IMR-90 (cell line): Measurements from ENCODE around the gene TNFSF12. TPM values are rescaled to one million over a fixed set of nuclear protein-coding genes. Genes with fewer than 3 reads are reported as not detected.

Experiments used
- ATAC-seq: fragments of 200-7000 bp; cut with Tn5 transposase; 2 replicates; pipeline ENCODE4 v1.9.1; 2020; ENCODE audit warnings: low read depth, mild to moderate bottlenecking, moderate library complexity
- BruUV-seq: library from RNA; stranded (reverse); fragments of 400-500 nt; replicated peaks from 2 replicates; lab custom pipeline; 2021; lab: Mats Ljungman, UMichigan
- CTCF ChIA-PET: fragments of 300-600 bp; formaldehyde crosslinking; extraction: SDS; loops from one replicate; lab custom pipeline; 2021; ENCODE audit warnings: antibody characterized with exemption; lab: Yijun Ruan, JAX
- POLR2A ChIA-PET: fragments of 300-600 bp; sonication (Branson Sonifier 250); formaldehyde crosslinking; loops from one replicate; lab custom pipeline; 2022; ENCODE audit warnings: antibody characterized with exemption; ENCODE audit not compliant: unreplicated experiment; lab: Charles Lee
- DNase-seq: peaks from one replicate; pipeline ENCODE4 v3.0.0; 2013
- H2AFZ ChIP-seq: replicated peaks from 2 replicates; pipeline ENCODE3; 2013; ENCODE audit warnings: low read length, mild to moderate bottlenecking; ENCODE audit not compliant: poor library complexity
- H2AK5ac ChIP-seq: 2 replicates; pipeline ENCODE4 v1.6.1; 2013; ENCODE audit warnings: low read depth, low read length, inconsistent platforms
- H2AK9ac ChIP-seq: replicated peaks from 2 replicates; pipeline ENCODE3; 2013; ENCODE audit warnings: mild to moderate bottlenecking, low read depth, low read length, moderate library complexity; ENCODE audit not compliant: poor library complexity
- H2BK120ac ChIP-seq: 2 replicates; pipeline ENCODE4 v1.6.1; 2013; ENCODE audit warnings: low read depth, low read length, inconsistent platforms
- H2BK15ac ChIP-seq: 3 replicates; pipeline ENCODE4 v1.6.1; 2013; ENCODE audit warnings: low read depth, low read length, inconsistent platforms
- H2BK20ac ChIP-seq: 2 replicates; pipeline ENCODE4 v1.6.1; 2013; ENCODE audit warnings: low read depth, mild to moderate bottlenecking, inconsistent platforms, low read length, moderate library complexity
- H2BK5ac ChIP-seq: 2 replicates; pipeline ENCODE4 v1.6.1; 2013; ENCODE audit warnings: mild to moderate bottlenecking, low read depth, low read length, inconsistent platforms; ENCODE audit not compliant: poor library complexity, severe bottlenecking
- H3K14ac ChIP-seq: replicated peaks from 2 replicates; pipeline ENCODE4 v1.6.1; 2013; ENCODE audit warnings: low read depth, low read length, inconsistent platforms
- H3K18ac ChIP-seq: 2 replicates; pipeline ENCODE4 v1.6.1; 2013; ENCODE audit warnings: low read depth, low read length, control low read depth
- H3K23ac ChIP-seq: 2 replicates; pipeline ENCODE4 v1.6.1; 2013; ENCODE audit warnings: low read depth, low read length, inconsistent platforms
- H3K27ac ChIP-seq: 2 replicates; pipeline ENCODE4 v1.5.1; 2013; ENCODE audit warnings: mild to moderate bottlenecking, control low read depth, low read length; ENCODE audit not compliant: insufficient read depth
- H3K27me3 ChIP-seq: 2 replicates; pipeline ENCODE4 v1.6.1; 2013; ENCODE audit warnings: low read length; ENCODE audit not compliant: control insufficient read depth, insufficient read depth
- H3K36me3 ChIP-seq: 2 replicates; pipeline ENCODE4 v1.6.1; 2013; ENCODE audit warnings: low read length, mixed read lengths; ENCODE audit not compliant: control insufficient read depth, insufficient read depth
- H3K4ac ChIP-seq: 2 replicates; pipeline ENCODE4 v1.6.1; 2013; ENCODE audit warnings: low read depth, low read length, inconsistent platforms
- H3K4me1 ChIP-seq: 2 replicates; pipeline ENCODE4 v1.6.1; 2013; ENCODE audit warnings: low read length, mixed read lengths; ENCODE audit not compliant: control insufficient read depth, insufficient read depth
- H3K4me2 ChIP-seq: 2 replicates; pipeline ENCODE4 v1.6.1; 2013; ENCODE audit warnings: low read depth, mild to moderate bottlenecking, control low read depth, low read length, moderate library complexity
- H3K4me3 ChIP-seq: 2 replicates; pipeline ENCODE4 v1.5.1; 2013; ENCODE audit warnings: low read depth, mild to moderate bottlenecking, control low read depth, low read length, moderate library complexity; ENCODE audit not compliant: insufficient read depth
- H3K56ac ChIP-seq: 2 replicates; pipeline ENCODE4 v1.6.1; 2013; ENCODE audit warnings: low read length, inconsistent platforms; ENCODE audit not compliant: insufficient read depth; ENCODE audit errors: extremely low read depth
- H3K79me1 ChIP-seq, 2 experiments: 2 replicates each; pipeline ENCODE4 v1.6.1; 2013; ENCODE audit warnings: low read length in 2 of 2, inconsistent platforms in 1 of 2, low read depth in 1 of 2
- H3K9ac ChIP-seq: 2 replicates; pipeline ENCODE4 v1.6.1; 2013; ENCODE audit warnings: low read depth, low read length, control low read depth
- H3K9me1 ChIP-seq: 2 replicates; pipeline ENCODE4 v1.6.1; 2013; ENCODE audit warnings: low read length, inconsistent platforms; ENCODE audit not compliant: insufficient read depth
- H3K9me3 ChIP-seq: 2 replicates; pipeline ENCODE4 v1.6.1; 2013; ENCODE audit warnings: low read length; ENCODE audit not compliant: control insufficient read depth, insufficient read depth
- H4K20me1 ChIP-seq: 2 replicates; pipeline ENCODE4 v1.6.1; 2013; ENCODE audit warnings: low read length, inconsistent platforms; ENCODE audit not compliant: insufficient read depth
- H4K5ac ChIP-seq: 2 replicates; pipeline ENCODE4 v1.6.1; 2013; ENCODE audit warnings: mild to moderate bottlenecking, low read depth, low read length, control low read depth
- H4K8ac ChIP-seq, 2 experiments: 2 replicates each; pipeline ENCODE4 v1.6.1; 2013; ENCODE audit warnings: low read depth in 2 of 2, low read length in 2 of 2, control low read depth in 1 of 2, inconsistent platforms in 1 of 2
- H4K91ac ChIP-seq: 2 replicates; pipeline ENCODE4 v1.6.1; 2013; ENCODE audit warnings: low read depth, low read length, inconsistent platforms; ENCODE audit not compliant: insufficient read depth
- BHLHE40 ChIP-seq: fragments of 150-350 bp; IDR thresholded peaks from 2 replicates; pipeline ENCODE4 v1.6.1; 2016; ENCODE audit warnings: mild to moderate bottlenecking, low read depth, low read length
- CEBPB ChIP-seq: IDR thresholded peaks from 2 replicates; pipeline ENCODE4 v1.6.1; 2012; ENCODE audit warnings: low read depth, low read length, improper control_type of control experiment
- CHD1 ChIP-seq: IDR thresholded peaks from 2 replicates; pipeline ENCODE4 v1.6.1; 2012; ENCODE audit warnings: low read depth, low read length, improper control_type of control experiment
- MAFK ChIP-seq: IDR thresholded peaks from 2 replicates; pipeline ENCODE4 v1.6.1; 2012; ENCODE audit warnings: low read depth, low read length, improper control_type of control experiment
- MAZ ChIP-seq: IDR thresholded peaks from 2 replicates; pipeline ENCODE4 v1.6.1; 2012; ENCODE audit warnings: low read depth, mild to moderate bottlenecking, low read length, improper control_type of control experiment, moderate library complexity, borderline replicate concordance
- MXI1 ChIP-seq: IDR thresholded peaks from 2 replicates; pipeline ENCODE4 v1.6.1; 2012; ENCODE audit warnings: low read depth, mild to moderate bottlenecking, low read length, moderate library complexity, borderline replicate concordance
- NFE2L2 ChIP-seq: fragments of 150-350 bp; IDR thresholded peaks from 2 replicates; pipeline ENCODE4 v1.6.1; 2016; ENCODE audit warnings: low read depth, mild to moderate bottlenecking, low read length
- RFX5 ChIP-seq: IDR thresholded peaks from 2 replicates; pipeline ENCODE4 v1.8.0; 2012; ENCODE audit warnings: low read depth, mild to moderate bottlenecking, low read length, moderate library complexity
- USF2 ChIP-seq: fragments of 150-350 bp; IDR thresholded peaks from 2 replicates; pipeline ENCODE4 v1.6.1; 2017; ENCODE audit warnings: mild to moderate bottlenecking, antibody characterized with exemption, low read length, low read depth
- WGBS, 2 experiments: methylation state at CpG; one replicate each; pipeline versions ENCODE4 v1.1.5 to v1.1.7; 2013; ENCODE audit warnings: missing lambda C conversion rate in 2 of 2; ENCODE audit not compliant: insufficient read length in 1 of 2; ENCODE audit errors: extremely low coverage in 2 of 2; 5-methylcytosine and 5-hydroxymethylcytosine counted together
- dilution Hi-C: fragments of 300-500 bp; cut with HindIII; formaldehyde crosslinking; loops from one replicate; pipeline ENCODE4 v1.14.3; 2018; ENCODE audit warnings: low sequenced_read_pairs; ENCODE audit not compliant: unreplicated experiment
- in situ Hi-C: fragments of 300-500 bp; cut with MboI; formaldehyde crosslinking; loops from 3 replicates; pipeline ENCODE4 v1.14.3; 2019; ENCODE audit warnings: low sequenced_read_pairs, inconsistent platforms, mixed read lengths
- intact Hi-C: fragments of 100-400 bp; cut with micrococcal nuclease; formaldehyde crosslinking; loops from 2 replicates; pipeline ENCODE4 v1.10.0; 2022
- polyA plus RNA-seq, 3 experiments: library from polyadenylated mRNA; depleted of rRNA; stranded (reverse); fragments of >200 nt; gene quantifications; 2 replicates each; pipeline ENCODE4 v1.2.3, GENCODE V29; 2012; ENCODE audit warnings: low replicate concordance in 1 of 3
- total RNA-seq: library from RNA; depleted of rRNA; stranded (reverse); fragments of >200 nt; gene quantifications from 2 replicates; pipeline ENCODE4 v1.2.3, GENCODE V29; 2012

TNFSF12 gene
- total and polyA plus RNA-seq, 2 of the 4 experiments (the other 2 are of a cell fraction), result 2.7 to 22.0 TPM

- CTCF ChIA-PET, result no interaction called here
- no peak for DNase-seq
- no TSS peak for BruUV-seq
- in situ Hi-C loops (loop anchor here (10.0 kb wide), 1 partner anchor 202 kb away; the partner anchor contains the start of genes KCTD11 and TMEM95), intact Hi-C loops (no loop called here), dilution Hi-C loops (no loop called here)
- H3K9me1 ChIP-seq, result no peaks in the 10 kb centered on the region
- no peak for TF ChIP-seq MAFK
- no peak for TF ChIP-seq NFE2L2
- TF ChIP-seq RFX5, result no peak
- TF ChIP-seq CHD1, result no peak
- no peak for TF ChIP-seq MXI1
- no peak for TF ChIP-seq USF2
- TF ChIP-seq CEBPB, result no peak
- TF ChIP-seq MAZ, result no peak
- TF ChIP-seq BHLHE40, result no peak
- ATAC-seq, result no peak
- no peaks in the 10 kb centered on the region for H3K9me3 ChIP-seq
- no peak overlapping the region for H2BK20ac ChIP-seq
- no peak overlapping the region for H3K56ac ChIP-seq
- H3K14ac ChIP-seq, result no peak overlapping the region
- no peak overlapping the region for H2AK5ac ChIP-seq
- no peak overlapping the region for H2BK120ac ChIP-seq
- no peak overlapping the region for H3K4me3 ChIP-seq
- H3K4me2 ChIP-seq, result no peak overlapping the region
- peak overlapping the region; percentile 64 for H2AFZ ChIP-seq
- H3K27ac ChIP-seq, result no peak overlapping the region
- no peak overlapping the region for H4K5ac ChIP-seq
- no peak overlapping the region for H4K91ac ChIP-seq
- H3K36me3 ChIP-seq, result no peaks in the 10 kb centered on the region
- no peak overlapping the region for H3K23ac ChIP-seq
- no peak overlapping the region for H3K9ac ChIP-seq
- H3K27me3 ChIP-seq, result no peaks in the 10 kb centered on the region
- peak overlapping the region; percentile 33 for H2AK9ac ChIP-seq
- no peak overlapping the region for H2BK5ac ChIP-seq
- POLR2A ChIA-PET, result interaction anchor here (0.6 kb wide), 1 partner anchor 92 kb away, joined by 19 read pairs; no protein-coding TSS in a partner anchor
- peaks cover 6% of the 10 kb centered on the region; the same call in 1 of the 2 replicates for H3K4me1 ChIP-seq
- H4K20me1 ChIP-seq, result no peaks in the 10 kb centered on the region
- 74% methylated on average over 8 of the region's 19 CpGs; no CpG with 5 or more reads in 1 of the 2 experiments for WGBS, 2 experiments
- H4K8ac ChIP-seq, result no peak overlapping the region
- no peak overlapping the region for H3K4ac ChIP-seq
- peaks cover 0 to 5% of the 10 kb centered on the region in 2 experiments; a peak in 2 of 4 replicates for H3K79me1 ChIP-seq
- H3K18ac ChIP-seq, result no peak overlapping the region
- no peak overlapping the region for H2BK15ac ChIP-seq
These were observed 8.4 kb downstream of the TNFSF12 start for GRCh38 chr17:7557147-7557764.
